Superior temporal gyrus (tissue), 1 donor: ENCODE results near the gene SNAP47.

ENCODE experiments used
- DNase-seq: peaks from one replicate; pipeline ENCODE4 v3.0.0-alpha.2; 2016; ENCODE audit errors: extremely low spot score

Gene SNAP47

DNA sequence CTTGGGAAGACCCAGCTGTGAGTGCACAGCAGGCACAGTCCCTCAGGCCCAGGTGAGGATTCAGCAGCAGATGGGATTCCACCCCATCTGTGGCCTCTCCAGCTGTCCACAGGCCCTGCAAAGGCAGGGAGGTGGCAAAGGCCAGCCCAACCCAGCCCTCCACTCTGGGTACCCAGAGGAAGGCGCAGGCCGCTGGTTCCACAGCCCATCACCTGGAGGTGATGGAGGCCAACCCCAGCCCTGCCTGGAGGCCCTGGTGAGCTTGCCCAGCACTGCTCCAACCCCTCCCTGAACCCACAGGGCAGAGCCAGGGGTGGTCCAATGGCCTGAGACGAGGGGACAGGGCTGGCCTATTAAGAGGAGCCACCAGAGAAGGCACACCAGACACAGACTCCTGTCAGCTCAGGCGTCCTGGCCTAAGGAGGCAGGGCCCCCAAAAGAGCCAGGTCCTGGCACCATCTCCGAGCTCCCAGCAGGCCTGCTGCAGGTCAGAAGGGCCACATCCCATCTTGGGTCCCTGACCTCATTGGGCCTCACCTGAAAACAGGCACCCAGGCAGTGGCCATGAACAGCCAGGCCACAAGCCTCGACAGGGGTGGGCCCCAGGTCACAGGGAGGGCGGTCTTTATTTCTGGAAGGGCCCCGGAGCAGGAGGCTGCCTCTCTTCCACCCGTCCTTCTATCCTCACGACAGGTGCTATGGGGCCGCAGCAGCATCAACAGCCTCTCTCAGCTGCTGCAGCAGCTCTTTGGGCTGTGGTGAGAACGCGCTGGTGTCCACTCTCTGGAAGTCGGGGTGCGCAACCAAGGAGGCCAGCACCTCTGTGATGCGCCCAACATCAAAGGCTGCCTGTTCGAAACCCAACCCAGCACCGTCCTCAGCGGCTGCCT is 3.3 kb upstream of the SNAP47 start:
- DNase-seq = no peak

- DNase-seq = no peak
Observed at GRCh38 chr1:227732586-227733308, 2.5 kb upstream of the SNAP47 start.

DNA sequence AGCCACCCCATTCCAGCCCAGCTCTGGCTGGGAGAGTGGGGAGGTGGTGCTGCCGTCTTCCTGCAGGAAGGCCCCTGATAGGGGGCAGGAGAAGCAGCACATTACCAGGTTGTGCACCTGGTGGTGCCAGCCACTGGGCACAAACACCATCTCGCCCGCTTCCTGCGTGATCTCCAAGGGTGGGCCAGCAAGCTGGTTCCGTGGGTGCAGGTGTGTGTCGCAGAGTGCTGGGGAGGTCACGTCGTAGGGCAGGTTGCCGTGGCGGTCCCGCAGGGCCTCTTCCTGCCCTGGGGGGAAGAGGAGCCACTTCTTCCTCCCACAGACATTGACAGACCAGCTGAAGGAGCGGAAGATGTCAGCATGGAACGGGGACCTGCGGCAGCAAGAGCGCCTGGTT is 1.9 kb upstream of the SNAP47 start:
- no peak for DNase-seq

DNA sequence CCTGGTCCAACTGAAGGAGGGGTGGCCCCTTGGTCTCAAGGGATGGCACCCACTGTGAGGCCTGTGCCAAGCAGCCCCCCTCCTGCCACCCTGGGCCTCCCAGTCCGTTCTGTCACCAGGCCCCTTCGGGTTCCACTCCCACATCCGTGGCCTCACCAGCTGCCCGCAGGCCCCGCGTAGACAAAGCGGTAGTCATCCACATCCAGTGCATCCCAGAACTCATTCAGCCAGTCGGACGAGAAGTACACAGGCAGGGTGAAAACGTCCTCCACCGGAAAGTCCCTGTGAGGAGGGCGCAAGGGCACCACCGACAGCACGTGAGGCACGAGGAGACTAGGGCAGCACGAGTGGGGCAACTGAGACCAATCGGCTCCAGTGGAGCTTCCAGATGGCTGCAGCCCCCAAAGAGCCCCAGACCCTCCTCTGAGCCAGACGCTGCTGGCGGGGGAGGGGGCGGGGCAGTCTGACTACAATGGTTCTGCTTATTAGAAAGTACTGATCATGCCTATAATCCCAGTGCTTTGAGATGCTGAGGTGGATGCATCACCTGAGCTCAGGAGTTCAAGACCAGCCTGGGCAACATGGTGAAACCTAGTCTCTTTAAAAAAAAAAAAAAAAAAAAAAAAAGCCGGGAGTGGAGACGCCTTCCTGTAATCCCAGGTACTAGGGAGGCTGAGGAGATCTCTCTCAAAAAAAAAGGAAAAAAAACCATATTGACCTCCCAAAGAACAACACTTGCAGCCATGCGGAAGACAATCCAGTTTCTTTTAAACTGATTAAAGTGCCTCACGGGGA is 1.3 kb upstream of the SNAP47 start:
- DNase-seq = no peak

- no peak for DNase-seq
Observed at GRCh38 chr1:227734546-227734855, 734 bp upstream of the SNAP47 start.

GRCh38 chr1:227735539-227736285 is 477 bp downstream of the SNAP47 start:
- DNase-seq = no peak

DNA sequence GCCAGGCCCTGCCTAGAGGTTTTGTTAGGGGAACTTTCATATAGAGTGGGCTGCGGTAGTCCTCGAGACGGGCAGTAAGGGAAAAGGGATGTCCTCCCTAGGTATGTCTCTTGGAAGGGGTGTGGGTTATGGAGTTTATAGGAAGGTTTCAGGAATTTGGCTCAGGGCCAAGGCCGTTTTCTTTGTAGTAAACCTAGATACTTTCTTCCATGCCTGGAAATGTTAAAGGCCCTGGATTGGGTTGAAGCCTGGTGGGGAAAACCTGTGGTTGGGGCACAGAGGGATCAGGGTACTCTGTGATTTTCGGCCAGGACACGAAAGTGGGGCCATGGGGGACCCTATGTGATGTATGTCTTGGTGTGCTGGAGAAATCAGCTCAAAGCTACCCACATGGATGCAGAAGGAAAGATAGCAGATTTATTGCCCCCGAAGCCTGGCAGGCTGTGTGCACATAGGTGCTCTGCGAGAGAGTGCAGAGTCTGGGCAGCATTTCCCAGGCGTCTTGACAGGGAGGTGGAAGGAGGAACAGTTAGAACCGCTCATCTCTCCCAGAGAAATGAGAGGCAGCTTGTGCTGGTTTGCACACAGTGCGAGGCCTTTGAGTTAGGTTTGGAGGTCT is 1.7 kb downstream of the SNAP47 start:
- no peak for DNase-seq

DNA sequence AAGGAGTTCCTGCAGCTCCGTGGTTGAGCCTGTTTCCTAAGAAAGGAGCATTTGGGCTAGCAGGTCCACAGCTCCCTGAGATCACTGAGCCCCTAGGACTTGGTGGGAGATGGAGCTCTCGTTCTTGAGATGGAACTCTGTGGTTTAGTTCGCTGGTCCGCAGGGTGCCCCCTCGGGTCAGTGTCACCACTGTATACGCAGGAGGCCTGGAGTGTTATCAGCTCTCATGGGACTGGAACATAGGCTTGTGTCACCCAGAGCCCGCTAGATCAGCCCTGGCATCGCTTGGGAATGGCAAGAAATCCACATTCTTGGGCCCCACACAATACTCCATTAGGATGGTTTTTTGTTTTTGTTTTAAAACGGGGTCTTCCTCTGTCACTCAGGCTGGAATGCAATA is 3.6 kb downstream of the SNAP47 start:
- no peak for DNase-seq

- no peak for DNase-seq
Observed at GRCh38 chr1:227739636-227740035, 4.4 kb downstream of the SNAP47 start.

- DNase-seq = no peak
Observed at GRCh38 chr1:227740401-227740960, 5.2 kb downstream of the SNAP47 start.

GRCh38 chr1:227741166-227741870 is 6.1 kb downstream of the SNAP47 start:
- no peak for DNase-seq

DNA sequence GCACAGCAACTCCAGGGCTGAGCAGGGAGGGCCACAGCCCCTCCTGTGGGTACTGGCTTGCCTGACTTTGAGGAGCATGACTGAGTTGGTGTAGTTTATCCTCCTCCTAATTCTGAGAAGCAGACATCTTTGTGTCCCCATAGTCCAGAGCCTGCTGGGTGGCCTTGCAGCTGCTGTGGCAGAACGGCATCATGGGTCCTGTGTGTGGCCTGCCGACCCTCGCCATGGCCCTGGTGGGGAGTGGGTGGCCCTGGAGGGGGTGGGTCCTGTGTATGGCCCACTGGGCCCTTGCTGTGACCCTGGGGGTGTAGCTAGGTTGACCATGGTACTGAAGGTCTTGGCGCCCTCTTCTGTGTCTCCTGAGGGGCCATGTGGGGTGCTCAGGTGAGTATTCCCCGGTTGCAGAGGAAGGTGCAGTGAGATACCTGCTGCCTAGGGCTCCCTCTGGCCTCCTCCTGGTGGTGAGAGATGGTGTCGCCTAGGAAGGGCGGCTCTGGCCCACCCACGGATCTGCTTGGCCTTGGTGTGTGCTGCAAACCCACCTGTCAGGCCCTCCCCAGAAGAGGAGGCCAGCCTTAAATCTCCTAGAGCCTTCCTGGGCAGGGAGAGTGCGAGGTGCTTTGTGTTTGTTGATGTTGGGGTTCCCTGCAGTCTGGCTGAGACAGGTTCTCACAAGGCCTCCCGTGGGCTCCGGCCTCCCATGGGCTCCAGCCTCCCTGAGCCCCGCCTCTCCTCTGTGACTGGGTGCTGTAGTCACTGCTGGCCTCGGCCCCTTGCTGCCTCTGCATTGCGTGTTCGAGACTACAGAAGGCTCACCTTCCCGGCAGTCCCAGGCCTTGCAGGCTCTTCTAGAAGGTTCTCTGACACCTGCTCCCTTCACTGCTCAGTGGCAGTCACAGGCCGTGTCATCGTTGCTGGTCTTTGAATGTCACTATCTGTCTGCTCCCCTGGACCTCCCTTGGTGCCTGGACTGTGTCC is 7.8 kb downstream of the SNAP47 start:
- no peak for DNase-seq

- DNase-seq = no peak
Observed at GRCh38 chr1:227744668-227745067, 9.4 kb downstream of the SNAP47 start.

DNA sequence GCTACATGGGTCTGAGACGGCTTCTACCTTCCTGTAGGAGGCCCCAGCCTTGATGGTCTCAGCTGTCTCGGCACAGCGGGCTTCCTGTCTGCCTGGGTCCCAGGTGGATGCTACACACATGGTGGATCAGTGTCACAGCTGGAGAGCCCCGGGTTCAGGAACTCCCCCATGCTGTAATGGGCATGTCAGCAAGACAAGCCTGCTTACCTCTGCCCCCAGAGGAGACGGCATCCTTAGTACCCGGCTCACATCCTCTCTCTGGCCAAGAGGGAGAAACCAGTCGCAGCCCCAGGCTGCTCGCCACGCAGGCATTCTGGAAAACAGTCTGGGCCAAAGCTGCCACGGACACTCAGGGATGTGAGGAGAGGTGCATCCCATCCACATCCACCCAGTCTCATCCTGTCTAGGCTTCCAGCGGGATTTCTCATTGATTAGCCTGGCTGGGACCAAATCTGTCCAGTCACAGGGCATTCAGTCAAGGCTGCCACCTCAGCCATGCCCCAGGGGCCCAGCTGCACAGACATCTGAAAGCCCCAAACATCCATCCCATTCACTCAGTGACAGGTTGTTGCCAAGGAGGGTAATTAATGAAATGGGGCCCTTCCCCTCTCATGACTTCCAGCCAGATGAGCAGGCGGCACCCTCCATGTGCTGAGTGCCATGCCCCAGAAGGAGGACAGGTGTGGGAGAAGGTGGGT is 10.5 kb downstream of the SNAP47 start:
- no peak for DNase-seq

DNA sequence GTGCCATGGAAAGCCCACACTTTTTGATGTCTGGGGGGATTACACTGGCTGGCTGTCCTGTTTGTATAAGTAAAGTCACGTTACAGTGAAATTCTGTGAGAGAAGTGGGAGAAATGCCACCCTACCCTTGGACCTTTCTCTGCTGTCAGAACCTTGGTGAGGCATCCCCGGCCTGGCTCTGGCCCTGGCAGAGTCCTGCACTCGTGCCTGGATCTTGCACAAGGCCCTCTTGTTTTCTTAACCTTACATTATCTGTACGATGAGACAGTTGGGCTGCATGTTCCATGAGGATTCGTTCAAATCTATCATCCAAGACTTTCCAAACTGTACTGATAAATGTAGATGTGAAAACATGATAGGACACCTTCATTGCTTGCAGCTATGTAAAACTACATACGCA is 11.4 kb downstream of the SNAP47 start:
- no peak for DNase-seq

- DNase-seq = no peak
Observed at GRCh38 chr1:227747382-227747781, 12.1 kb downstream of the SNAP47 start.

GRCh38 chr1:227747948-227748495 is 12.8 kb downstream of the SNAP47 start:
- DNase-seq = no peak

DNA sequence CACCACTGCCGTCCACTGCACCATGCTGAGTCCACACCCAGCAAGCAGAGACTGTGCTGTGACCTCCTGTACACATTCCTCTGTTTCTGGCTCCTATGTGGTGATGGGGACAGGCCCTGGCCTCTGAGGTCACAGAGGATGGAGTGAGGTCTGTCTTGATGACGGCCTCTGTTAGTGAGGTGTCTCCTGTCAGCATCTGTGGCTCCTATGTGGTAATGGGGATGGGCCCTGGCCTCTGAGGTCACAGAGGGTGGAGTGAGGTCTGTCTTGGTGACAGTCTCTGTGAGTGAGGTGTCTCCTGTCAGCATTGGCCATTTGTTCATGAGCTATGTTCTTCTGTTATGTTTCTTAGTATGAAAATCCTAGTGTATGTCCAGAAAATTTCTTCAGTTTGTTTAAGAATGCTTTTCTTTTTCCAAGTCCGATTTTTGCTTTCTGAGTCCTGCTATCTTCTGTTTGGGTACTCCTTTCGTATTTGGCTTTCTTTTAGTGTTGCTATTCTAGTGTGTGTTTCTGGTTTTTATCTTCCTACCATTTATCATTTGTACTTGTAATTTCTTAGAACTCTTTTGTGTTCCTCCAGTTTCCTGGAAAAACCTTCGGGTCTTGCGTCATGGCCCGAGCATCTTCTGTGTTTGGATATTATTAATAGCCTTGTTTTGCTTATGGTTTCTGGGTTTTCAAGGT is 13.4 kb downstream of the SNAP47 start:
- DNase-seq = no peak
